WTC11 (cell line): ENCODE measurements around the gene MAP1LC3B. TPM values are rescaled to one million over a fixed set of nuclear protein-coding genes. Genes with fewer than 3 reads are reported as not detected.
A peak's percentile ranks its signal among the peaks of the same experiment; 100 is the strongest.

Source experiments
- ATAC-seq: fragments of 200-7000 bp; cut with Tn5 transposase; 2 replicates; pipeline ENCODE4 v1.10.0; 2021; ENCODE audit warnings: mild to moderate bottlenecking, moderate library complexity
- CTCF ChIA-PET: fragments of 300-600 bp; sonication (Branson Sonifier 250); formaldehyde crosslinking; loops from one replicate; lab custom pipeline; 2021; ENCODE audit warnings: antibody characterized with exemption; lab: Charles Lee
- POLR2A ChIA-PET: fragments of 350-600 bp; sonication (Branson Sonifier 250); formaldehyde crosslinking; loops from one replicate; lab custom pipeline; 2021; ENCODE audit warnings: antibody characterized with exemption; lab: Charles Lee
- DNase-seq: peaks from one replicate; pipeline ENCODE4 v3.0.0; 2021; ENCODE audit warnings: low spot score
- H3K27ac Mint-ChIP-seq: 2 replicates; pipeline ENCODE4 v1.8.0; 2021; ENCODE audit warnings: mixed read lengths
- H3K27me3 Mint-ChIP-seq: 2 replicates; pipeline ENCODE4 v1.8.0; 2021; ENCODE audit warnings: low read depth, mild to moderate bottlenecking, moderate library complexity, mixed read lengths
- H3K36me3 Mint-ChIP-seq: 2 replicates; pipeline ENCODE4 v1.8.0; 2021; ENCODE audit warnings: mixed read lengths
- H3K4me1 Mint-ChIP-seq: 2 replicates; pipeline ENCODE4 v1.8.0; 2022; ENCODE audit warnings: mixed read lengths
- H3K4me3 Mint-ChIP-seq: 2 replicates; pipeline ENCODE4 v1.8.0; 2021; ENCODE audit warnings: mild to moderate bottlenecking, moderate library complexity, mixed read lengths
- H3K9me3 Mint-ChIP-seq: 2 replicates; pipeline ENCODE4 v1.8.0; 2021; ENCODE audit warnings: mixed read lengths
- ELF4 ChIP-seq: sonication (generic); formaldehyde crosslinking; IDR thresholded peaks from 2 replicates; pipeline ENCODE4 v1.8.1; 2022; ENCODE audit warnings: low read depth, mild to moderate bottlenecking, moderate library complexity, missing genetic modification reagents
- FOXK1 ChIP-seq: sonication (generic); formaldehyde crosslinking; IDR thresholded peaks from 2 replicates; pipeline ENCODE4 v1.8.0; 2022; ENCODE audit warnings: mild to moderate bottlenecking, moderate library complexity, missing genetic modification reagents
- HMGA2 ChIP-seq: fragments of 250-450 bp; sonication (Bioruptor Pico); IDR thresholded peaks from 2 replicates; pipeline ENCODE4 v1.4.0; 2021; ENCODE audit warnings: mild to moderate bottlenecking, moderate library complexity
- IRF2 ChIP-seq: sonication (generic); formaldehyde crosslinking; IDR thresholded peaks from 2 replicates; pipeline ENCODE4 v1.8.0; 2022; ENCODE audit warnings: low read depth, missing genetic modification reagents, borderline replicate concordance
- JAZF1 ChIP-seq: fragments of 250-450 bp; sonication (Bioruptor Pico); IDR thresholded peaks from 2 replicates; pipeline ENCODE4 v1.9.0; 2021; ENCODE audit warnings: moderate library complexity, mild to moderate bottlenecking, inconsistent platforms
- NR3C1 ChIP-seq: sonication (generic); formaldehyde crosslinking; conservative IDR thresholded peaks from 2 replicates; pipeline ENCODE4 v1.8.1; 2023; ENCODE audit warnings: low read depth, mild to moderate bottlenecking, missing genetic modification reagents
- PRRX2 ChIP-seq: fragments of 250-450 bp; sonication (Bioruptor Pico); IDR thresholded peaks from 2 replicates; pipeline ENCODE4 v1.8.0; 2021; ENCODE audit warnings: mild to moderate bottlenecking
- TCF7 ChIP-seq: sonication (generic); formaldehyde crosslinking; IDR thresholded peaks from 2 replicates; pipeline ENCODE4 v1.8.0; 2022; ENCODE audit warnings: mild to moderate bottlenecking, low read depth, missing genetic modification reagents, moderate library complexity
- TEAD1 ChIP-seq: sonication (generic); formaldehyde crosslinking; IDR thresholded peaks from 2 replicates; pipeline ENCODE4 v1.8.0; 2022; ENCODE audit warnings: mild to moderate bottlenecking, missing genetic modification reagents
- ZBTB21 ChIP-seq: sonication (generic); formaldehyde crosslinking; IDR thresholded peaks from 2 replicates; pipeline ENCODE4 v1.8.1; 2023; ENCODE audit warnings: mild to moderate bottlenecking, missing genetic modification reagents, borderline replicate concordance
- ZNF263 ChIP-seq: sonication (generic); formaldehyde crosslinking; IDR thresholded peaks from 2 replicates; pipeline ENCODE4 v1.8.1; 2022; ENCODE audit warnings: low read depth, mild to moderate bottlenecking, moderate library complexity, missing genetic modification reagents
- ZNF416 ChIP-seq: fragments of 250-450 bp; sonication (Bioruptor Pico); IDR thresholded peaks from 2 replicates; pipeline ENCODE4 v1.9.0; 2021; ENCODE audit warnings: mild to moderate bottlenecking, inconsistent platforms
- total RNA-seq: library from RNA; stranded (reverse); gene quantifications from 3 replicates; pipeline ENCODE4 v1.2.3, GENCODE V29; 2021
- TF ChIP-seq, protein P1 (sequence below): sonication (generic); formaldehyde crosslinking; IDR thresholded peaks from 2 replicates; pipeline ENCODE4 v1.8.1; 2023; ENCODE audit warnings: mild to moderate bottlenecking, missing genetic modification reagents
- TF ChIP-seq, protein P2 (sequence below): sonication (generic); formaldehyde crosslinking; IDR thresholded peaks from 2 replicates; pipeline ENCODE4 v1.8.0; 2022; ENCODE audit warnings: mild to moderate bottlenecking, missing genetic modification reagents
- TF ChIP-seq, protein P3 (sequence below): fragments of 250-450 bp; sonication (Bioruptor Pico); IDR thresholded peaks from 2 replicates; pipeline ENCODE4 v1.8.0; 2021; ENCODE audit warnings: mild to moderate bottlenecking
- TF ChIP-seq, protein P4 (sequence below): sonication (generic); formaldehyde crosslinking; IDR thresholded peaks from 2 replicates; pipeline ENCODE4 v1.8.1; 2023; ENCODE audit warnings: mild to moderate bottlenecking, missing genetic modification reagents, moderate library complexity
- TF ChIP-seq, protein P5 (sequence below): sonication (generic); formaldehyde crosslinking; IDR thresholded peaks from 2 replicates; pipeline ENCODE4 v1.8.0; 2022; ENCODE audit warnings: mild to moderate bottlenecking, missing genetic modification reagents
- TF ChIP-seq, protein P6 (sequence below): fragments of 250-450 bp; sonication (Bioruptor Pico); IDR thresholded peaks from 2 replicates; pipeline ENCODE4 v1.9.0; 2021; ENCODE audit warnings: mild to moderate bottlenecking
- TF ChIP-seq, protein P7 (sequence below): fragments of 250-450 bp; sonication (Bioruptor Pico); IDR thresholded peaks from 2 replicates; pipeline ENCODE4 v2.1.2; 2022; ENCODE audit warnings: mild to moderate bottlenecking, moderate library complexity

MAP1LC3B gene
- total RNA-seq, 1 experiment from 2014 or later, result 46.9 TPM

DNA sequence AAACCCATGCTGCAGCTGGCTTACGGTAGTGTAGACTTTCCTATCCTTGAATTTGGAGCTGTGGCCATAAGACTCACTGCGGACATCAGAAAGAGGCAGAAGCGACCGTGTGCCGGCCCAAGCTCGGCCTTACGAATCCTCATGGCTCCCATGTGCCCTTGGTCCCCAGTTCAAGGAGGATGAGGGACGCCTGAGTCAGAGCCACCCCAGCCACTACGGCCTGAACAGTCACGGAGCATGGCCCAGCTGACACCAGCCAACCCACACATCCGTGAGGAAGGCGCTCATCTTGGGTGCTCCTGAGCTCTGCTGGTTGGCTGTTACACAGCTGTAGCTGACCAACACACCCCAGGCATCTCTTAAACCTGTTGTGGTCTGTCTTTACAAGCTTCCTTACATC lies 56.7 kb downstream of the MAP1LC3B start:
- H3K4me3 Mint-ChIP-seq, result no peak overlapping the region
- H3K9me3 Mint-ChIP-seq, result peaks cover 13% of the 10 kb centered on the region
- no peaks in the 10 kb centered on the region for H3K27me3 Mint-ChIP-seq
- ChIA-PET CTCF (no interaction called here), POLR2A (no interaction called here)
- ATAC-seq, result no peak
- no peak for TF ChIP-seq ZBTB21 (CRISPR knock-in tag)
- no peak for DNase-seq
- H3K4me1 Mint-ChIP-seq, result no peaks in the 10 kb centered on the region
- H3K27ac Mint-ChIP-seq, result no peak overlapping the region
- H3K36me3 Mint-ChIP-seq, result peaks cover 64% of the 10 kb centered on the region

DNA sequence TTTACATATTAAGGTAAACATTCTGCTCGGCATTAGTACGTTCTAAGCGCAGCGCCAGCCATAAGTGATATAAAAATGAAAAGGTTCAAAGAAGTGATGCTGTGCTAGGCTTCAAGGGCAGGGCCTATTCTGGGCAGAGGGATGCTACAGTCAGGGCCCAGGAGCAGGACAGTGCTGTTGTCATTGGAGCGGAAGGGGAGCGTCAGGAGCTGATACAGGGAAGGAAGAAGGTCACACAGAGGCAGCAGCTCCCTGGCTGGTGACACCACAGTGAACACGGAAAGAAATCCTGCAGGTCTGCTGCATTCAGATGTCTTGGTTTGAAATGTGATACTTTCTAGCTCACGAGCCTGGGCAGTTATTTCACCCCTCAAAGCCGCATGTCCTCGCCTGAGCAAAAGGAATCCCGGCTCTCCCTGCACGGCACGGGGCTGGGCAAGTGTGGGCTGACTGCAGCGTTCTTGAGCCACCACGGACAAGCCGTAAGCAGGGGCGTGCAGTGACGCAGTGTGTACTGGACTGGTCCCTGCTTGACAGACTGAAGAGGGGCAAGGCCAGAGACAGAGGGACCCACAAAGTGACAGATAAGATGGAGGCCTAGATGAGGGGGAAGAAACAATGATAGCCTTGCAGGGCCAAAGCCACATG lies 59.6 kb downstream of the MAP1LC3B start:
- H3K4me1 Mint-ChIP-seq, result no peaks in the 10 kb centered on the region
- H3K27ac Mint-ChIP-seq, result peak overlapping the region; percentile 22
- ATAC-seq, result no peak
- H3K36me3 Mint-ChIP-seq, result peaks cover 48% of the 10 kb centered on the region
- DNase-seq, result no peak
- POLR2A ChIA-PET, result interaction anchor here (0.5 kb wide), 1 partner anchor 46 kb away, joined by 4 read pairs; no protein-coding TSS in a partner anchor
- no peak overlapping the region for H3K4me3 Mint-ChIP-seq
- no peaks in the 10 kb centered on the region for H3K27me3 Mint-ChIP-seq
- H3K9me3 Mint-ChIP-seq, result no peaks in the 10 kb centered on the region
- CTCF ChIA-PET, result interaction anchor here (1.3 to 2.8 kb wide), 3 partner anchors 10 to 185 kb away, joined by 3 to 9 read pairs (median 7); no protein-coding TSS in a partner anchor
- TF ChIP-seq, protein P1, sequence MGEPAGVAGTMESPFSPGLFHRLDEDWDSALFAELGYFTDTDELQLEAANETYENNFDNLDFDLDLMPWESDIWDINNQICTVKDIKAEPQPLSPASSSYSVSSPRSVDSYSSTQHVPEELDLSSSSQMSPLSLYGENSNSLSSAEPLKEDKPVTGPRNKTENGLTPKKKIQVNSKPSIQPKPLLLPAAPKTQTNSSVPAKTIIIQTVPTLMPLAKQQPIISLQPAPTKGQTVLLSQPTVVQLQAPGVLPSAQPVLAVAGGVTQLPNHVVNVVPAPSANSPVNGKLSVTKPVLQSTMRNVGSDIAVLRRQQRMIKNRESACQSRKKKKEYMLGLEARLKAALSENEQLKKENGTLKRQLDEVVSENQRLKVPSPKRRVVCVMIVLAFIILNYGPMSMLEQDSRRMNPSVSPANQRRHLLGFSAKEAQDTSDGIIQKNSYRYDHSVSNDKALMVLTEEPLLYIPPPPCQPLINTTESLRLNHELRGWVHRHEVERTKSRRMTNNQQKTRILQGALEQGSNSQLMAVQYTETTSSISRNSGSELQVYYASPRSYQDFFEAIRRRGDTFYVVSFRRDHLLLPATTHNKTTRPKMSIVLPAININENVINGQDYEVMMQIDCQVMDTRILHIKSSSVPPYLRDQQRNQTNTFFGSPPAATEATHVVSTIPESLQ (CRISPR knock-in tag), result no peak
- TF ChIP-seq, protein P2, sequence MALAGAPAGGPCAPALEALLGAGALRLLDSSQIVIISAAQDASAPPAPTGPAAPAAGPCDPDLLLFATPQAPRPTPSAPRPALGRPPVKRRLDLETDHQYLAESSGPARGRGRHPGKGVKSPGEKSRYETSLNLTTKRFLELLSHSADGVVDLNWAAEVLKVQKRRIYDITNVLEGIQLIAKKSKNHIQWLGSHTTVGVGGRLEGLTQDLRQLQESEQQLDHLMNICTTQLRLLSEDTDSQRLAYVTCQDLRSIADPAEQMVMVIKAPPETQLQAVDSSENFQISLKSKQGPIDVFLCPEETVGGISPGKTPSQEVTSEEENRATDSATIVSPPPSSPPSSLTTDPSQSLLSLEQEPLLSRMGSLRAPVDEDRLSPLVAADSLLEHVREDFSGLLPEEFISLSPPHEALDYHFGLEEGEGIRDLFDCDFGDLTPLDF (CRISPR knock-in tag), result no peak
- no peak for TF ChIP-seq PRRX2
- TF ChIP-seq, protein P3, sequence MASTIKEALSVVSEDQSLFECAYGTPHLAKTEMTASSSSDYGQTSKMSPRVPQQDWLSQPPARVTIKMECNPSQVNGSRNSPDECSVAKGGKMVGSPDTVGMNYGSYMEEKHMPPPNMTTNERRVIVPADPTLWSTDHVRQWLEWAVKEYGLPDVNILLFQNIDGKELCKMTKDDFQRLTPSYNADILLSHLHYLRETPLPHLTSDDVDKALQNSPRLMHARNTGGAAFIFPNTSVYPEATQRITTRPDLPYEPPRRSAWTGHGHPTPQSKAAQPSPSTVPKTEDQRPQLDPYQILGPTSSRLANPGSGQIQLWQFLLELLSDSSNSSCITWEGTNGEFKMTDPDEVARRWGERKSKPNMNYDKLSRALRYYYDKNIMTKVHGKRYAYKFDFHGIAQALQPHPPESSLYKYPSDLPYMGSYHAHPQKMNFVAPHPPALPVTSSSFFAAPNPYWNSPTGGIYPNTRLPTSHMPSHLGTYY (CRISPR knock-in tag), result no peak
- TF ChIP-seq, protein P4, sequence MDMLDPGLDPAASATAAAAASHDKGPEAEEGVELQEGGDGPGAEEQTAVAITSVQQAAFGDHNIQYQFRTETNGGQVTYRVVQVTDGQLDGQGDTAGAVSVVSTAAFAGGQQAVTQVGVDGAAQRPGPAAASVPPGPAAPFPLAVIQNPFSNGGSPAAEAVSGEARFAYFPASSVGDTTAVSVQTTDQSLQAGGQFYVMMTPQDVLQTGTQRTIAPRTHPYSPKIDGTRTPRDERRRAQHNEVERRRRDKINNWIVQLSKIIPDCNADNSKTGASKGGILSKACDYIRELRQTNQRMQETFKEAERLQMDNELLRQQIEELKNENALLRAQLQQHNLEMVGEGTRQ (CRISPR knock-in tag), result no peak
- TF ChIP-seq, protein P5, sequence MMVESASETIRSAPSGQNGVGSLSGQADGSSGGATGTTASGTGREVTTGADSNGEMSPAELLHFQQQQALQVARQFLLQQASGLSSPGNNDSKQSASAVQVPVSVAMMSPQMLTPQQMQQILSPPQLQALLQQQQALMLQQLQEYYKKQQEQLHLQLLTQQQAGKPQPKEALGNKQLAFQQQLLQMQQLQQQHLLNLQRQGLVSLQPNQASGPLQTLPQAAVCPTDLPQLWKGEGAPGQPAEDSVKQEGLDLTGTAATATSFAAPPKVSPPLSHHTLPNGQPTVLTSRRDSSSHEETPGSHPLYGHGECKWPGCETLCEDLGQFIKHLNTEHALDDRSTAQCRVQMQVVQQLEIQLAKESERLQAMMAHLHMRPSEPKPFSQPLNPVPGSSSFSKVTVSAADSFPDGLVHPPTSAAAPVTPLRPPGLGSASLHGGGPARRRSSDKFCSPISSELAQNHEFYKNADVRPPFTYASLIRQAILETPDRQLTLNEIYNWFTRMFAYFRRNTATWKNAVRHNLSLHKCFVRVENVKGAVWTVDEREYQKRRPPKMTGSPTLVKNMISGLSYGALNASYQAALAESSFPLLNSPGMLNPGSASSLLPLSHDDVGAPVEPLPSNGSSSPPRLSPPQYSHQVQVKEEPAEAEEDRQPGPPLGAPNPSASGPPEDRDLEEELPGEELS (CRISPR knock-in tag), result no peak
- no peak for TF ChIP-seq FOXK1 (CRISPR knock-in tag)
- TF ChIP-seq ELF4 (CRISPR knock-in tag), result no peak
- no peak for TF ChIP-seq IRF2 (CRISPR knock-in tag)
- no peak for TF ChIP-seq TEAD1 (CRISPR knock-in tag)
- TF ChIP-seq, protein P6, sequence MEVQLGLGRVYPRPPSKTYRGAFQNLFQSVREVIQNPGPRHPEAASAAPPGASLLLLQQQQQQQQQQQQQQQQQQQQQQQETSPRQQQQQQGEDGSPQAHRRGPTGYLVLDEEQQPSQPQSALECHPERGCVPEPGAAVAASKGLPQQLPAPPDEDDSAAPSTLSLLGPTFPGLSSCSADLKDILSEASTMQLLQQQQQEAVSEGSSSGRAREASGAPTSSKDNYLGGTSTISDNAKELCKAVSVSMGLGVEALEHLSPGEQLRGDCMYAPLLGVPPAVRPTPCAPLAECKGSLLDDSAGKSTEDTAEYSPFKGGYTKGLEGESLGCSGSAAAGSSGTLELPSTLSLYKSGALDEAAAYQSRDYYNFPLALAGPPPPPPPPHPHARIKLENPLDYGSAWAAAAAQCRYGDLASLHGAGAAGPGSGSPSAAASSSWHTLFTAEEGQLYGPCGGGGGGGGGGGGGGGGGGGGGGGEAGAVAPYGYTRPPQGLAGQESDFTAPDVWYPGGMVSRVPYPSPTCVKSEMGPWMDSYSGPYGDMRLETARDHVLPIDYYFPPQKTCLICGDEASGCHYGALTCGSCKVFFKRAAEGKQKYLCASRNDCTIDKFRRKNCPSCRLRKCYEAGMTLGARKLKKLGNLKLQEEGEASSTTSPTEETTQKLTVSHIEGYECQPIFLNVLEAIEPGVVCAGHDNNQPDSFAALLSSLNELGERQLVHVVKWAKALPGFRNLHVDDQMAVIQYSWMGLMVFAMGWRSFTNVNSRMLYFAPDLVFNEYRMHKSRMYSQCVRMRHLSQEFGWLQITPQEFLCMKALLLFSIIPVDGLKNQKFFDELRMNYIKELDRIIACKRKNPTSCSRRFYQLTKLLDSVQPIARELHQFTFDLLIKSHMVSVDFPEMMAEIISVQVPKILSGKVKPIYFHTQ, result no peak
- no peak for TF ChIP-seq TCF7 (CRISPR knock-in tag)
- TF ChIP-seq ZNF263 (CRISPR knock-in tag), result no peak
- no peak for TF ChIP-seq JAZF1 (CRISPR knock-in tag)
- no peak for TF ChIP-seq HMGA2 (CRISPR knock-in tag)
- TF ChIP-seq NR3C1, result no peak
- TF ChIP-seq, protein P7, sequence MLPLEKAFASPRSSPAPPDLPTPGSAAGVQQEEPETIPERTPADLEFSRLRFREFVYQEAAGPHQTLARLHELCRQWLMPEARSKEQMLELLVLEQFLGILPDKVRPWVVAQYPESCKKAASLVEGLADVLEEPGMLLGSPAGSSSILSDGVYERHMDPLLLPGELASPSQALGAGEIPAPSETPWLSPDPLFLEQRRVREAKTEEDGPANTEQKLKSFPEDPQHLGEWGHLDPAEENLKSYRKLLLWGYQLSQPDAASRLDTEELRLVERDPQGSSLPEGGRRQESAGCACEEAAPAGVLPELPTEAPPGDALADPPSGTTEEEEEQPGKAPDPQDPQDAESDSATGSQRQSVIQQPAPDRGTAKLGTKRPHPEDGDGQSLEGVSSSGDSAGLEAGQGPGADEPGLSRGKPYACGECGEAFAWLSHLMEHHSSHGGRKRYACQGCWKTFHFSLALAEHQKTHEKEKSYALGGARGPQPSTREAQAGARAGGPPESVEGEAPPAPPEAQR (CRISPR knock-in tag), result no peak
- TF ChIP-seq ZNF416 (CRISPR knock-in tag), result no peak
